ENCODE results near the gene SCD5.

- TF ChIP-seq CTCF (IDR thresholded peaks at IDR 0.05): no peak
- TF ChIP-seq POLR2A (IDR thresholded peaks at IDR 0.05): no peak
Observed at GRCh38 chr4:82643994-82644733, 154.4 kb downstream of the SCD5 start.

Data from tibial nerve (tissue), 3 donors.